Mesenchymal stem cell (in vitro differentiated cells and primary cell): ENCODE data around the gene ZNF217.
"Not testable (repeated sequence)": the region's sequence is repeated elsewhere in the genome, so short reads cannot be mapped to it uniquely, and the experiment has no call there.

ENCODE experiments used
- DNase-seq: peaks from one replicate; pipeline ENCODE4 v3.0.0-alpha.2; 2013
- H2AFZ ChIP-seq: one replicate; pipeline ENCODE4 v1.6.1; 2013; ENCODE audit warnings: low read depth, mild to moderate bottlenecking, control low read depth, inconsistent platforms, low read length, moderate library complexity
- H2AK5ac ChIP-seq: 2 replicates; pipeline ENCODE4 v1.6.1; 2013; ENCODE audit warnings: low read length, moderate library complexity, mild to moderate bottlenecking, inconsistent platforms; ENCODE audit not compliant: severe bottlenecking
- H2BK120ac ChIP-seq: one replicate; pipeline ENCODE4 v1.6.1; 2013; ENCODE audit warnings: low read depth, mild to moderate bottlenecking, inconsistent platforms, low read length, moderate library complexity
- H2BK12ac ChIP-seq, 2 experiments: one replicate each; pipeline ENCODE4 v1.6.1; 2013; ENCODE audit warnings: inconsistent platforms in 2 of 2, low read length in 2 of 2, mild to moderate bottlenecking in 2 of 2, moderate library complexity in 2 of 2, control low read depth in 1 of 2
- H2BK15ac ChIP-seq: one replicate; pipeline ENCODE4 v1.6.1; 2013; ENCODE audit warnings: mild to moderate bottlenecking, low read depth, inconsistent platforms; ENCODE audit not compliant: poor library complexity, severe bottlenecking
- H2BK5ac ChIP-seq: 2 replicates; pipeline ENCODE4 v1.6.1; 2013; ENCODE audit warnings: low read depth, mild to moderate bottlenecking, low read length, control low read depth, inconsistent platforms; ENCODE audit not compliant: poor library complexity, severe bottlenecking
- H3K14ac ChIP-seq, 2 experiments: one replicate each; pipeline ENCODE4 v1.6.1; 2013; ENCODE audit warnings: inconsistent platforms in 2 of 2, low read length in 2 of 2, control low read depth in 1 of 2, mild to moderate bottlenecking in 1 of 2, moderate library complexity in 1 of 2
- H3K18ac ChIP-seq, 2 experiments: one replicate each; pipeline ENCODE4 v1.6.1; 2013; ENCODE audit warnings: inconsistent platforms in 2 of 2, low read length in 2 of 2, control low read depth in 1 of 2, low read depth in 1 of 2, mild to moderate bottlenecking in 1 of 2
- H3K23ac ChIP-seq, 2 experiments: one replicate each; pipeline ENCODE4 v1.6.1; 2013; ENCODE audit warnings: inconsistent platforms in 2 of 2, low read length in 2 of 2, mild to moderate bottlenecking in 2 of 2, moderate library complexity in 2 of 2, control low read depth in 1 of 2
- H3K27ac ChIP-seq: 2 replicates; pipeline ENCODE4 v1.5.1; 2013; ENCODE audit warnings: mild to moderate bottlenecking, moderate library complexity, low read length, control low read depth, inconsistent platforms; ENCODE audit not compliant: poor library complexity, severe bottlenecking
- H3K27me3 ChIP-seq, 2 experiments: 2 replicates each; pipeline versions ENCODE4 v1.6.1 to v1.7.0; 2013; ENCODE audit warnings: low read length in 2 of 2, mild to moderate bottlenecking in 2 of 2, moderate library complexity in 2 of 2, control low read depth in 1 of 2, inconsistent platforms in 1 of 2; ENCODE audit not compliant: control insufficient read depth in 1 of 2, insufficient read depth in 1 of 2
- H3K36me3 ChIP-seq, 2 experiments: 2 replicates each; pipeline versions ENCODE4 v1.6.1 to v1.7.0; 2013; ENCODE audit warnings: low read length in 2 of 2, control low read depth in 1 of 2, inconsistent platforms in 1 of 2, low read depth in 1 of 2, mild to moderate bottlenecking in 1 of 2; ENCODE audit not compliant: insufficient read depth in 2 of 2, control insufficient read depth in 1 of 2
- H3K4ac ChIP-seq, 2 experiments: one replicate each; pipeline ENCODE4 v1.6.1; 2013; ENCODE audit warnings: inconsistent platforms in 2 of 2, low read length in 2 of 2, mild to moderate bottlenecking in 2 of 2, moderate library complexity in 2 of 2, control low read depth in 1 of 2, low read depth in 1 of 2
- H3K4me1 ChIP-seq: 2 replicates; pipeline ENCODE4 v1.6.1; 2013; ENCODE audit warnings: low read depth, low read length, control low read depth; ENCODE audit not compliant: control insufficient read depth, insufficient read depth
- H3K4me2 ChIP-seq: 2 replicates; pipeline ENCODE4 v1.6.1; 2013; ENCODE audit warnings: low read length, mild to moderate bottlenecking, inconsistent platforms; ENCODE audit not compliant: poor library complexity, severe bottlenecking
- H3K4me3 ChIP-seq, 2 experiments: 2 replicates each; pipeline versions ENCODE4 v1.5.1 to v1.7.0; 2013; ENCODE audit warnings: low read length in 2 of 2, mild to moderate bottlenecking in 2 of 2, control low read depth in 1 of 2, low read depth in 1 of 2; ENCODE audit not compliant: insufficient read depth in 1 of 2
- H3K79me1 ChIP-seq: replicated peaks from 2 replicates; pipeline ENCODE4 v1.6.1; 2013; ENCODE audit warnings: mild to moderate bottlenecking, control low read depth, low read length, inconsistent platforms; ENCODE audit not compliant: poor library complexity, severe bottlenecking
- H3K9ac ChIP-seq: 2 replicates; pipeline ENCODE4 v1.7.0; 2013; ENCODE audit warnings: mild to moderate bottlenecking, low read length, moderate library complexity
- H3K9me3 ChIP-seq: 2 replicates; pipeline ENCODE4 v1.7.0; 2013; ENCODE audit warnings: mild to moderate bottlenecking, low read length; ENCODE audit not compliant: control insufficient read depth
- H4K8ac ChIP-seq: one replicate; pipeline ENCODE4 v1.6.1; 2013; ENCODE audit warnings: inconsistent platforms, mild to moderate bottlenecking, low read length, moderate library complexity
- H4K91ac ChIP-seq: one replicate; pipeline ENCODE4 v1.6.1; 2013; ENCODE audit warnings: mild to moderate bottlenecking, low read length, inconsistent platforms
- WGBS: methylation state at CpG from one replicate; pipeline ENCODE4 v1.1.7; 2013; ENCODE audit warnings: mixed read lengths; 5-methylcytosine and 5-hydroxymethylcytosine counted together

The ZNF217 gene

GRCh38 chr20:53608456-53609452 lies 15.1 kb upstream of the ZNF217 start:
- H3K14ac ChIP-seq = no peak overlapping the region
- H3K23ac ChIP-seq = no peak overlapping the region
- WGBS = 72% methylated on average over 30 of the region's 35 CpGs
- H4K8ac ChIP-seq = peak overlapping the region; percentile 45
- no peaks in the 10 kb centered on the region for H3K79me1 ChIP-seq
- peak overlapping the region; percentile 16 for H3K9ac ChIP-seq
- no peaks in the 10 kb centered on the region for H3K27me3 ChIP-seq
- no peak overlapping the region for H2BK15ac ChIP-seq
- H3K4me1 ChIP-seq = peaks cover 6% of the 10 kb centered on the region
- no peak overlapping the region for H3K27ac ChIP-seq
- H2BK120ac ChIP-seq = peak overlapping the region; percentile 81
- H2AK5ac ChIP-seq = no peak overlapping the region
- H3K9me3 ChIP-seq = no peaks in the 10 kb centered on the region
- DNase-seq = peak; percentile 73
- H2BK5ac ChIP-seq = no peak overlapping the region
- peak overlapping the region; percentile 17 to 78 for H2BK12ac ChIP-seq
- no peak overlapping the region for H3K4me3 ChIP-seq
- no peak overlapping the region for H3K4ac ChIP-seq
- H3K4me2 ChIP-seq = no peak overlapping the region
- no peak overlapping the region for H2AFZ ChIP-seq
- H4K91ac ChIP-seq = peak overlapping the region; percentile 78
- H3K18ac ChIP-seq = peak overlapping the region in 1 of 2 experiments; percentile 61
- H3K36me3 ChIP-seq = no peaks in the 10 kb centered on the region

GRCh38 chr20:53608071-53608455 lies 14.4 kb upstream of the ZNF217 start:
- H2AFZ ChIP-seq = no peak overlapping the region
- H3K79me1 ChIP-seq = no peaks in the 10 kb centered on the region
- no peak overlapping the region for H3K9ac ChIP-seq

GRCh38 chr20:53606364-53606985 lies 12.8 kb upstream of the ZNF217 start:
- peak overlapping the region; percentile 13 for H4K8ac ChIP-seq
- WGBS = 92% methylated on average over 8 of the region's 8 CpGs
- H3K9ac ChIP-seq = no peak overlapping the region
- no peak overlapping the region for H2AFZ ChIP-seq
- no peak overlapping the region for H3K23ac ChIP-seq
- no peaks in the 10 kb centered on the region for H3K36me3 ChIP-seq
- H3K27ac ChIP-seq = no peak overlapping the region
- H3K4me3 ChIP-seq = no peak overlapping the region
- peaks cover 5% of the 10 kb centered on the region for H3K4me1 ChIP-seq
- H4K91ac ChIP-seq = no peak overlapping the region
- H3K9me3 ChIP-seq = no peaks in the 10 kb centered on the region
- H3K18ac ChIP-seq = peak overlapping the region in 1 of 2 experiments; percentile 39
- no peak overlapping the region for H2BK5ac ChIP-seq
- H3K14ac ChIP-seq = no peak overlapping the region
- no peak overlapping the region for H2BK120ac ChIP-seq
- no peaks in the 10 kb centered on the region for H3K27me3 ChIP-seq
- peak; percentile 41 for DNase-seq
- no peak overlapping the region for H3K4me2 ChIP-seq
- H2BK15ac ChIP-seq = no peak overlapping the region
- H3K79me1 ChIP-seq = no peaks in the 10 kb centered on the region
- no peak overlapping the region for H3K4ac ChIP-seq
- peak overlapping the region; percentile 5 to 47 for H2BK12ac ChIP-seq
- H2AK5ac ChIP-seq = no peak overlapping the region

More at GRCh38 chr20:53608071-53608455, 14.4 kb upstream of the ZNF217 start:
- DNase-seq = no peak
- H3K9me3 ChIP-seq = no peaks in the 10 kb centered on the region
- H3K27ac ChIP-seq = no peak overlapping the region
- no peak overlapping the region for H2AK5ac ChIP-seq
- no peak overlapping the region for H3K4me3 ChIP-seq
- no peak overlapping the region for H4K8ac ChIP-seq
- H3K4ac ChIP-seq = no peak overlapping the region
- no peak overlapping the region for H2BK12ac ChIP-seq
- H2BK15ac ChIP-seq = no peak overlapping the region
- no peak overlapping the region for H3K14ac ChIP-seq
- no peak overlapping the region for H2BK120ac ChIP-seq
- H2BK5ac ChIP-seq = no peak overlapping the region
- H3K36me3 ChIP-seq = no peaks in the 10 kb centered on the region
- H3K4me2 ChIP-seq = no peak overlapping the region
- H4K91ac ChIP-seq = no peak overlapping the region
- WGBS = 99% methylated on average over 23 of the region's 23 CpGs
- peaks cover 6% of the 10 kb centered on the region for H3K4me1 ChIP-seq
- H3K18ac ChIP-seq = no peak overlapping the region
- H3K23ac ChIP-seq = no peak overlapping the region
- H3K27me3 ChIP-seq = no peaks in the 10 kb centered on the region

GRCh38 chr20:53605401-53605800 lies 11.8 kb upstream of the ZNF217 start:
- H3K27ac ChIP-seq, H3K79me1 ChIP-seq, DNase-seq, H3K14ac ChIP-seq, H2BK120ac ChIP-seq, H3K4me3 ChIP-seq, H3K4me1 ChIP-seq, H3K9me3 ChIP-seq, H4K8ac ChIP-seq, H2BK15ac ChIP-seq, H2AFZ ChIP-seq, H3K36me3 ChIP-seq, H2BK12ac ChIP-seq, H4K91ac ChIP-seq, H3K9ac ChIP-seq, H3K27me3 ChIP-seq, H3K18ac ChIP-seq, H3K4ac ChIP-seq, H2AK5ac ChIP-seq, H3K4me2 ChIP-seq, H2BK5ac ChIP-seq, H3K23ac ChIP-seq: not testable (repeated sequence)
- WGBS = 99% methylated on average over 5 of the region's 5 CpGs
